Pancreas (tissue), 10 donors: ENCODE results near the gene CYFIP1. TPM values are rescaled to one million over a fixed set of nuclear protein-coding genes. Genes with fewer than 3 reads are reported as not detected.

Experiments
- ATAC-seq, 4 donors: fragments of 200-7000 bp; cut with Tn5 transposase; one replicate each; pipeline versions ENCODE4 v1.8.0 to v1.9.1; 2020; ENCODE audit warnings: mild to moderate bottlenecking in 4 of 4, moderate library complexity in 4 of 4
- DNase-seq, 6 donors: peaks; one replicate each; pipeline ENCODE4 v3.0.0-alpha.2; 2020
- FAIRE-seq: peaks from 2 replicates; lab custom pipeline; 2012; peaks lifted over from hg19 to GRCh38; lab: Jason Lieb, UNC
- H3K27ac ChIP-seq, 4 donors: fragments of 200-600 bp; sonication (generic); 1 replicate in 3 of 4; 2 replicates in 1 of 4; pipeline versions ENCODE4 v1.5.0 to v1.8.0; 2020
- H3K27me3 ChIP-seq, 4 donors: fragments of 200-600 bp; one replicate each; pipeline ENCODE4 v1.8.0; 2021
- H3K36me3 ChIP-seq, 3 donors: fragments of 200-600 bp; sonication (generic) in 1 of 3; one replicate each; pipeline versions ENCODE4 v1.5.0 to v1.8.0; 2020 to 2021
- H3K4me1 ChIP-seq, 3 donors: fragments of 200-600 bp; one replicate each; pipeline ENCODE4 v1.8.0; 2021
- H3K4me3 ChIP-seq, 4 donors: fragments of 200-600 bp; sonication (generic) in 2 of 4; one replicate each; pipeline versions ENCODE4 v1.5.0 to v1.8.0; 2020 to 2021
- H3K9me3 ChIP-seq, 4 donors: fragments of 200-600 bp; one replicate each; pipeline ENCODE4 v1.8.0; 2021
- WGBS, 2 donors: extraction: QIAGEN DNeasy Blood & Tissue Kit; methylation state at CpG; one replicate each; pipeline ENCODE4 v1.1.7; 2013; 5-methylcytosine and 5-hydroxymethylcytosine counted together
- intact Hi-C, 3 donors: fragments of 100-400 bp; cut with DNase I; formaldehyde crosslinking; loops; one replicate each; pipeline versions ENCODE4 v1.11.1 to v1.14.2; 2022
- polyA plus RNA-seq, 2 donors: library from polyadenylated mRNA; stranded (reverse); fragments of 200-250 nt; gene quantifications; one replicate each; pipeline ENCODE4 v1.2.3, GENCODE V29; 2013
- total RNA-seq, 6 donors: library from RNA; stranded (reverse); fragmentation: NEBNext Ultra II Directional in 4 of 6; extraction: Animal tissue kit (Norgen Biotek cat#: 25700) in 4 of 6; gene quantifications; one replicate each; pipeline versions ENCODE4 v1.2.1 to v1.2.4, GENCODE V29; 2021 to 2023
- TF ChIP-seq, protein P1 (sequence below), 4 donors: fragments of 200-600 bp; sonication (generic) in 3 of 4; IDR thresholded peaks; one replicate each; pipeline versions ENCODE4 v1.5.0 to v1.8.0; 2021; ENCODE audit warnings: antibody characterized with exemption in 4 of 4
- donor health status: healthy with polysubstance abuse.
- donor health status: DM: no; HTN: no; CAD: no; lungs with moderate emphysema.
- donor health status: DM: no; HTN: no; CAD: no.
- donor health status: control.
- donor health status: control.
- donor health status: Bipolar disorder and iron deficiency.
- donor health status: DM: yes; HTN: yes; CAD: no.
- donor health status: DM: no; HTN: no; CAD: no.
- donor health status: DM: no; HTN: no; CAD: no.
- donor health status: DM: yes; HTN: yes; CAD: no.

The CYFIP1 gene
- total and polyA plus RNA-seq, 8 donors, result 21.3 to 99.1 (median 59.2) TPM

DNA sequence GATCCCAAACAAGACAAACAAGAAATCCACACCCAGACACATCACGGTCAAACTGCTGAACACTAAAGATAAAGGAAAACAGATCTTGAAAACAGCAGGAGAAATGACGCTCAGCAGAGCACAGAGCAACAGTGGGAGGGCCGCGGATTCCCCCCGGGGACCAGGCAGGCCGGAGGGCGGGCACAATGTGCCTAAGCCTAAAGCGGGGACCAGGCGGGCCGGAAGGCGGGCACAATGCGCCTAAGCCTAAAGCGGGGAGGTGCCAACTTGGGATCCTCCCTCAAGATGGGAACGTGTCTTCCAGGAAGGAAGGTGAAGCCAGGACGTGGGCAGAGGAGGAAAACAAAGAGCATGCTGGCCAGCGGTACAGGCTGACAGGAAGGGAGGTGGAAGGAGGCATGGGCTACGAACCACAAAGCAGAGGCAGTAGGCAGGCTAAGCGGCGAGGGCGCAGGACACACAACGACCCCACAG, 31.1 kb downstream of the CYFIP1 start:
- TF ChIP-seq, protein P1, sequence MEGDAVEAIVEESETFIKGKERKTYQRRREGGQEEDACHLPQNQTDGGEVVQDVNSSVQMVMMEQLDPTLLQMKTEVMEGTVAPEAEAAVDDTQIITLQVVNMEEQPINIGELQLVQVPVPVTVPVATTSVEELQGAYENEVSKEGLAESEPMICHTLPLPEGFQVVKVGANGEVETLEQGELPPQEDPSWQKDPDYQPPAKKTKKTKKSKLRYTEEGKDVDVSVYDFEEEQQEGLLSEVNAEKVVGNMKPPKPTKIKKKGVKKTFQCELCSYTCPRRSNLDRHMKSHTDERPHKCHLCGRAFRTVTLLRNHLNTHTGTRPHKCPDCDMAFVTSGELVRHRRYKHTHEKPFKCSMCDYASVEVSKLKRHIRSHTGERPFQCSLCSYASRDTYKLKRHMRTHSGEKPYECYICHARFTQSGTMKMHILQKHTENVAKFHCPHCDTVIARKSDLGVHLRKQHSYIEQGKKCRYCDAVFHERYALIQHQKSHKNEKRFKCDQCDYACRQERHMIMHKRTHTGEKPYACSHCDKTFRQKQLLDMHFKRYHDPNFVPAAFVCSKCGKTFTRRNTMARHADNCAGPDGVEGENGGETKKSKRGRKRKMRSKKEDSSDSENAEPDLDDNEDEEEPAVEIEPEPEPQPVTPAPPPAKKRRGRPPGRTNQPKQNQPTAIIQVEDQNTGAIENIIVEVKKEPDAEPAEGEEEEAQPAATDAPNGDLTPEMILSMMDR (IDR thresholded peaks at IDR 0.05), result no peak
- Histone ChIP-seq H3K4me1 (peaks cover 0 to 6% (median 0%) of the 10 kb centered on the region in 3 donors), H3K4me3 (no peak overlapping the region), H3K9me3 (no peaks in the 10 kb centered on the region), H3K36me3 (no peaks in the 10 kb centered on the region), H3K27me3 (no peaks in the 10 kb centered on the region), H3K27ac (no peak overlapping the region)
- intact Hi-C loops, result no loop called here
- FAIRE-seq, result no peak
- ATAC-seq, result peak in 2 of 4 donors; percentile 28 to 29
- DNase-seq, result no peak
- WGBS, 2 donors, result 79 to 80% methylated on average over 21 of the region's 21 CpGs

DNA sequence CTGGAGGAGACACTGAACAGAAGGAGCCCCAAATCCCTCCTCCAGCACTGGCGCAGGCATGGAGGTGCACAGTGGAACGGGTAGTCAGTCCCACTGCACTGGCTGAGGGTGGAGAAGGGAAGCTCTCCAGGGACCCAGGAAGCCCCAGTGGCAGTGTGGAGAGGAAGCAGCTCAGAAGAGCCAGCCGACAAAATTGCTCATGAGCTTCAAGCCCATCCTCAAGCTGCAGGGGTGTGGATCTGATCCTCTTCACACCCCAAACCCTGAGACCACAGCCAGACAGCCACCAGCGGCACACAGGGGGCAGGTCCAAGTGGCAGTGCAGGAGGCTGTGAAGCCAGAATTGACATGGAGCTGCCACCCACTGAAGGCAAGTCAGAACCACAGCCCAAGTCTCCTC, 32.1 kb downstream of the CYFIP1 start:
- peaks cover 0 to 6% (median 0%) of the 10 kb centered on the region in 3 donors for H3K4me1 ChIP-seq
- TF ChIP-seq, protein P1 (IDR thresholded peaks at IDR 0.05), result no peak
- no peaks in the 10 kb centered on the region for H3K9me3 ChIP-seq
- H3K4me3 ChIP-seq, result no peak overlapping the region
- intact Hi-C loops, result no loop called here
- no peak overlapping the region for H3K27ac ChIP-seq
- H3K27me3 ChIP-seq, result no peaks in the 10 kb centered on the region
- FAIRE-seq (no peak), ATAC-seq (no peak), DNase-seq (no peak)
- H3K36me3 ChIP-seq, result peaks cover 0 to 7% (median 0%) of the 10 kb centered on the region in 3 donors
- WGBS, 2 donors, result 80 to 93% methylated on average over 4 of the region's 4 CpGs

DNA sequence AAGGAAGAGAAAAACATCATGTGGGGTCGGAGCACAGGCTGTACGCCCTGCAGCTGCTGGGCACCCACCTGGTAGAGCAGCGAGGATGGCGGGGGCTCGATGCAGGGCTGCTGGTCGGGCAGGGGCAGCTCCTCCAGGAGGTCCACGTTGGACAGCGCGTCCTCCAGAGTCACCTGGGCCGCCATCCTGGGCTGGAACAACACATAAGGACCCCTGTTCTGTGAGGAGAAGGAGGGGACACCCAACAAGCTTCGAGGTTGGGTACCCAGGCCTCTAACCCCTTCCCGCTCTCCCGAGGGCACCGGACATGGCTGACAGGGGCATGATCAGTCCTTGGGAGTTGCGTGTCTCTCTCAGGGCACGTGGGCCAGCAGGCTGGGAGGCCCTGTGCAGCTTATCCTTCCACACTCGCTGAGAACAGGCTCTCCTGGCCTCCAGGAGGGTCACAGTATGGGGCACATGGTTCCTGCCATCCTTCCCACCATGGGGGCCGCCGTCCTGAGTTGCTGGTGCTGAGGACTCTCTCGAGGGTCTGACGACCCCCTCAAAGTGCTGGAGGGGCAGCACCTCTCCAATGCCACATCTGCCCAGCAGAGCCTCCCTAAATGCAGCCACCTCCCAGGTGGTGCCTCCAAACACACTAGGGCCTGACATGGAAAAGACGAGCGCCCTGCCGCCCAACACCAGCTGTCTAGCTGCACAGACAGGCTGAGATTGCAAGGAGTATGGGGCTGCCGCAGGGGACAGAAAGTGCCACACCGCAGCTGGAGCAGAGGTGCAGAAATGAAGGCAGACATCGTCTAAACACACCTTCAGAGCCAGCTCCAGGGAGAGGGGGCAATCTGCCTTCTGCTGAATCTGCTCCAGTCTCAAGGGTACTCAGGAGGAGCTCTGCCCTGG, 32.8 kb downstream of the CYFIP1 start:
- H3K36me3 ChIP-seq, result peaks cover 0 to 14% (median 0%) of the 10 kb centered on the region in 3 donors
- no peak for FAIRE-seq

DNA sequence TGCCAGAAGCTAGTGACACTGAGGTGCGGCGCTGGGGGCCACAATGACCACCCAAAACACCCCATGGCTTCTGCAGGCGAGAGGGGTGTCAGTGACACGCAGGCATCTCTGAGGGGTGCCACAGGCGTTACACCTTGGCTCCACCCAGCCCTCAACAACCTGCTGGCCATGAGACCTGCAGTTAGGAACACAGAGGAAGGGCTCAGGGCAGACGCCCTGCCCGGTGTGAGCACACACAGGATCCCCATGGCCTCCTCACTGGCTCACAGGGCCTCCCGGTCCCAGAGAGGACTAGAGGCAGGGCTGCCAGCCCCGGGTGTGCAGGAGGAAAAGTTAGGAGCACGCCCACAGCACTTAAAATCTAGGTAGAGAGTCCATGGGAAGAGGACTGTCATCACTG, 35.1 kb downstream of the CYFIP1 start:
- no peak for DNase-seq
- WGBS, 2 donors, result 66 to 78% methylated on average over 10 of the region's 10 CpGs
- intact Hi-C loops, result no loop called here
- peaks cover 0 to 14% (median 0%) of the 10 kb centered on the region in 3 donors for H3K36me3 ChIP-seq
- ATAC-seq, result peak in 1 of 4 donors; percentile 5
- TF ChIP-seq, protein P1 (IDR thresholded peaks at IDR 0.05), result no peak
- no peak overlapping the region for H3K27ac ChIP-seq
- H3K9me3 ChIP-seq, result no peaks in the 10 kb centered on the region
- no peaks in the 10 kb centered on the region for H3K27me3 ChIP-seq
- FAIRE-seq, result no peak
- H3K4me1 ChIP-seq, result peaks cover 9 to 27% (median 23%) of the 10 kb centered on the region in 3 donors
- no peak overlapping the region for H3K4me3 ChIP-seq

More for the DNA sequence above, 32.8 kb downstream of the CYFIP1 start:
- peaks cover 0 to 6% (median 5%) of the 10 kb centered on the region in 3 donors for H3K4me1 ChIP-seq
- no peak overlapping the region for H3K27ac ChIP-seq
- peak in 1 of 6 donors; percentile 8 for DNase-seq
- H3K9me3 ChIP-seq, result no peaks in the 10 kb centered on the region
- intact Hi-C loops, result no loop called here
- TF ChIP-seq, protein P1 (IDR thresholded peaks at IDR 0.05), result no peak
- 83 to 87% methylated on average over 27 of the region's 27 CpGs for WGBS, 2 donors
- H3K27me3 ChIP-seq, result no peaks in the 10 kb centered on the region
- H3K4me3 ChIP-seq, result no peak overlapping the region
- ATAC-seq, result no peak
